ACHN (cell line): ENCODE results near the gene SPRY4.
"Not testable (repeated sequence)": the region's sequence is repeated elsewhere in the genome, so short reads cannot be mapped to it uniquely, and the experiment has no call there.

Experiments
- DNase-seq: peaks from one replicate; pipeline ENCODE4 v3.0.0-alpha.2; 2015
- in situ Hi-C: cut with HindIII; loops from 2 replicates; pipeline ENCODE4 v1.10.0; 2017; ENCODE audit warnings: low sequenced_read_pairs, low pct_ligation_motif_present, low pct_unique_long_range_greater_than_20kb

SPRY4 gene

DNA sequence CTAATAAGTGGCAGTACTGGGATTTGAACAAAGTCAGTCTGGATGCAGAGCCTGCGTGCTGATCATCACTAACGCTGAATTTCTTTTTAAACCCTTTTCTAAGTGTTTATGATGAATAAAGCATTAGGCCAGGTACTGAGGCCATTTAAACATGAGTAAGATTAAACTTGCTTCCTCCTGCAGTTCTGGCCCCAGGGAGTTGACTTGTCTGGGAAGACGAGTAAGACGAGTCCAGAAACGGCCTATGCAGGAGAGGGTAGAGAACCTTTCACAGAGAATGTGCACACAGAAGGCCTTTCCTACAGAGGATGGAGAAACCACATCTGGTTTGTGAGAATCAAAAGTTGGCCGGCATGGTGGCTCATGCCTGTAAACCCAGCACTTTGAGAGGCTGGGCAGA is 42.9 kb downstream of the SPRY4 start:
- in situ Hi-C loops = no loop called here
- DNase-seq = no peak

DNA sequence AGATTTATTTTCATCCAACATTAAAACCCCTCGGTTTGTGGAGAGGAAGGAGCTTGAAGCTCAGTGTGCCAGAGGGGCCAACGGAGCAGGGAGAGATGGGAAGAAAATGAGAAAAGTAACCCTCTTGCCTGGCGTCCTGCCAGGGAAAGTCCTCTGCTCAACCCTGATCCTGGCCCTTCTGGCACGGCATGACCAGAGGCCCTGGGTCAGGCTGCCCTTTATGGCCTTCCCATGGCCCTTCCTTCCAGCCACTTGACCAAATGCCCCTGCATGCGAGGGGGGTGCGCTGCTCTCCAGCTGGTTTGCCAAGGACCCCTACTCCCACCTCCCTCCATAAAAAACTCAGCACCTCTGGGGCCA is 43.8 kb downstream of the SPRY4 start:
- in situ Hi-C loops = no loop called here
- no peak for DNase-seq

DNA sequence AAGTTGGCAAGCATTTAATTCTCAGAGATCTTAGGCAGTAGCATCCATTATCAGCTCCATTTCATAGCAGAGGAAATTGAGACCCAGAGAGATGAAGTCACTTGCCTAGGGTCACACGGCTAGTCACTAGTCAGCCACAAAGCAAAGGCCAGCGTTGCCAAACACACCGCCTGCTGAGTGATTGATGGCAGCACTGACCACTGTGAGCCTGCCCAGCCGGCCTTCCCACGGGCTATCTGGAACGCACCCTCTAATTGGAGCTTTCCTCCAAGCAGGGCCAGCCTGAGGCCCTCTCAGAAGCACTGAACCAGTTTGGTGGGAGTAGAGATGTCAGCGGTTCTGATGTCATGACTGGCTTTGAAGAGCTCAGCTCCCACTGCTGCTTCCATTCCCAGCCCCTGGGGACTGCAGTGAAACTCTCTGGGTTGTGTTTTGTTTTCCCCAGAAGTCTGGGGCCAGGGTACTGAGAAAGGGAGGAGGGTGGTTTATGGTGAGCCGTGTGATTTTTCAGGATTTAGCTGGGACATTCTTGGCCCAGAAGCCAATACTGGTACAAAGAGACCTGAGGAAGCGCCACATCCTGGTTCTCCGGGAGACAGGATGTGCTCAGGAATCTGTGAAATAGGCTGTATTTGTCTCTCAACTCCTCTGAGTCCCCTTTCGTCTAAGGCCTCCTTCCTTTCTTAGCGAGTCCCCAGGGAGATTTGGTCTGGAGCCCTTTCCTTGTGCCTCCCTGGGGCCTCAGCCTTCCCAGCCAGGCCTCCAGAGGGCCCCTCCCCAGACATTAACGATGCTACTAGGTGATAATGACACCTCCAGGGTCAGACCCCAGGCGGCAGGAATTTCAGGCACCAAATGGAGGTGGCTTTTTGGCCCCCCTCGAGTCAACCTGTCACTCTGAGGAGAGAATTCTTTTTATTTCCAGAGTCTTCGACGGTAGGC is 44.5 kb downstream of the SPRY4 start:
- in situ Hi-C loops = no loop called here
- DNase-seq = no peak

DNA sequence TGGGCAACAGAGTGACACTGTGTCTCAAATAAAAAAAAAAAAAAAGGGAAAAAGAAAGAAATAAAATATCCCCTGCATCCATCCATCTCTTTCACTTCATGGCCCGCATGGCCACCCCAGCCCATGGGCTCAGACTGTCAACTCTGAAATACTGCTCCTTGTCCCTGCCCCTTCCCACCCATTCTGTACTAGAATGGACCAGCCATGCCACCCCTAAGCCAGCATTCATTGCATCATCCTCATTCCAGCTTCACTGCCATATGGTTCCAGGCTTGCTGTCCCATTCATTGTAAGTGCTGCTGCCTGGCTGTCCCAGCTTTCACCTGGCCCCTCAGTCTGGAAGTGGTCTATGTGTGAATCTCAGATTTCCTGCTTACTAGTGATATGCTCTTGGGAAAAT is 46.2 kb downstream of the SPRY4 start:
- in situ Hi-C loops = no loop called here

DNA sequence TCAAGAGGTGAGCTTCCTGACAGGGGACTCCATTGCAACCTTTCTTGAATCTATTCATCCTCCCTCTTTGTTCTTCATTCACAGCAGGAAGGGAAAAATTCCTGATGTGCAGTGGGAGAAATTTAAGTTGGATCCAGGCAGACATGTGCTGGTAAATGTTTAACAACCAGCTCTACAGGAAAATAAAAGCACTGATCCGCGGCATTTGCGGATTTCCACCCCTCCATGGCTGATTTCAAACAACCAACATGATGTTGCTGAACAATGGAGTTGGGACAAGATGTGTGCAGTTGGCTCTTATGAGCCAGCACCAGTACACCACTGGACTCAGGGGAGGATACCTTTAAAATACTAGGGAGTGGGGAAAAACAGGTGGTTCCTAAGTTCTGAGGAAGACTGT is 47.0 kb downstream of the SPRY4 start:
- in situ Hi-C loops = no loop called here
- DNase-seq = peak; percentile 66

More for the DNA sequence above, 46.2 kb downstream of the SPRY4 start:
- DNase-seq = no peak

DNA sequence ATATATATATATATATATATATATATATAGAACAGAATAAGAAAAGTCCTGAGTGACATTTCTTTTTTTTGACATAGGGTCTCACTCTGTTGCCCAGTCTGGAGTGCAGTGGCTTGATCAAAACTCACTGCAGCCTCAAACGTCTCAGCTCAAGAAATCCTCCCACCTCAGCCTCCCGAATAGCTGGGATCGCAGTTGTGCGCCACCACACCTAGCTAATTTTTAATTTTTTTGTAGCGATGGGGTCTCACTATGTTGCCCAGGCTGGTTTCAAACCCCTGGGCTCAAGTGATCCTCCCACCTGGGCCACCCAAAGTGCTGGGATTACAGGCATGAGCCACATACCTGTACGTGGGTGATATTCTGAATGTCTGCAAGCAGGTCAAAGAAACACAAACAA is 48.3 kb downstream of the SPRY4 start:
- in situ Hi-C loops = no loop called here
- DNase-seq = no peak

DNA sequence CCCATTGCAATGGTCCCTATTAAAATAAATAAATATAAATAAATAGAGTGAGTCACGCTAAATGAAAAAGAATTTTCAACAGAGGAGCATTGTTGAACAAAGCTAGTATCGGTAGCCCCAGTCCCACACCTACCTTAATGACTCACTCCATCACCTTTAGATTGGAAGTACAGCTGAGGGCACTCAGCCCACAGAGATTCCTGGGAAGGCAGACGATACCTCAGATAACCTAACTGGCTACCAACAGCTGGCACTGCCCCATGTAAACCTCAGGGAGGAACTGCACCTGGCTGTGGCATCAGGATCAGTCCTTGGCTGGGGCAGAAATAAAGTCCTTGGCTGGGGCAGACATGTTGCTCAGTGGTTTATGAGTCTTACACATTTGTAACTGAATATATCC is 49.3 kb downstream of the SPRY4 start:
- in situ Hi-C loops = no loop called here
- no peak for DNase-seq

DNA sequence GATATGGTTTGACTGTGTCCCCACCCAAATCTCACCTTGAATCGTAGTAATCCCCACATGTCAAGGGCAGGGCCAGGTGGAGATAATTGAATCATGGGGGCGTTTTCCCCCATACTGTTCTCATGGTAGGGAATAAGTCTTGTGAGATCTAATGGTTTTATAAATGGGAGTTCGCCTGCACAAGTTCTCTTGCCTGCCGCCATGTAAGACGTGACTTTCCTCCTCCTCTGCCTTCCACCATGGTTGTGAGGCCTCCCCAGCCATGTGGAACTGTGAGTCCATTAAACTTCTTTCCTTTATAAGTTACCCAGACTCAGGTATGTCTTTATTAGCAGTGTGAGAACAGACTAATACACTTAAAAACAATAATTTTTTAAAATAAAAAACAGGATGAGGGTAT is 52.2 kb downstream of the SPRY4 start:
- in situ Hi-C loops, DNase-seq: not testable (repeated sequence)

DNA sequence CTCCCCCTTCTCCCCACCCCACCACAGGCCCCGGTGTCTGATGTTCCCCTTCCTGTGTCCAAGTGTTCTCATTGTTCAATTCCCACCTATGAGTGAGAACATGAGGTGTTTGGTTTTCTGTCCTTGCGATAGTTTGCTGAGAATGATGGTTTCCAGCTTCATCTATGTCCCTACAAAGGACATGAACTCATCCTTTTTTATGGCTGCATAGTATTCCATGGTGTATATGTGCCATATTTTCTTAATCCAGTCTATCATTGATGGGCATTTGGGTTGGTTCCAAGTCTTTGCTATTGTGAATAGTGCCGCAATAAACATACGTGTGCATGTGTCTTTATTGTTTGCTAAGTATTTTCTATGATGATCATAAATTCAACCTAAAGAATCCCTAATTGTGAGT is 60.7 kb downstream of the SPRY4 start:
- in situ Hi-C loops, DNase-seq: not testable (repeated sequence)

DNA sequence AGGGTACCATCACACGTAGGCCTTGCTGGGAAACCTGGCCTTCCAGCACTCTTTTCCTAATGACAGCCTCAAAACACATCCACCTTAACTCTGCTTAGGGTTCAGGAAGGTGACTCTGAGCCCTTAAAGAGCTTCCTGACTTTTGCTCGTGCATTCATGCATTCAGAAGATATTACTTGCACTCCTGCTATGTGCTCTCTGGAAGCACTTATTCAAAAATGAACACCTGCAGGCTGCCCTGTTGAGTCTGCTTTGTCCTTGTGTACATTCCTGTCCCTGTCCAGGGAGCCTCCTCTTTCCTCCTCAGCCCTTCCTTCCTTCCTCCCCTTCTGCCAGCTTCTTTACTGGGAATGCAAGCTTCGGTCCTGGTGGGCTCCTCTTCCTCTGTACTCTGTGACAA is 61.5 kb downstream of the SPRY4 start:
- in situ Hi-C loops = no loop called here

DNA sequence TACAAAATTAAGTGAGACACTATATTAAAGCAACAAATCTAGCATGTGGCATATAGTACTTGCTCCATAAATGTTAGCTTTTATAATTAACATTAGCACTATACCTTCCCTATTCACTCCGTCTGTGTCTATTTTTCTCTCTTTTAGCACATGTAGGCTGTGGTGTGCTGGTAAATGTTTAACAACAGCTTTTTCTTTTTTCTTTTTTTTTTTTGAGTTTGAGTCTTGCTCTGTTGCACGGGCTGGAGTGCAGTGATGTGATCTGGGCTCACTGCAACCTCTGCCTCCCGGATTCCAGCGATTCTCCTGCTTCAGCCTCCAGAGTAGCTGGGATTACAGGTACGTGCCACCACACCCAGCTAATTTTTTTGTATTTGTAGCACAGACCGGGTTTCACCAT is 62.1 kb downstream of the SPRY4 start:
- in situ Hi-C loops = no loop called here
- peak; percentile 43 for DNase-seq

More for the DNA sequence above, 61.5 kb downstream of the SPRY4 start:
- DNase-seq = no peak
